ENCODE measurements around the gene SERPINH1.
A peak's percentile ranks its signal among the peaks of the same experiment; 100 is the strongest.

The SERPINH1 gene

DNA sequence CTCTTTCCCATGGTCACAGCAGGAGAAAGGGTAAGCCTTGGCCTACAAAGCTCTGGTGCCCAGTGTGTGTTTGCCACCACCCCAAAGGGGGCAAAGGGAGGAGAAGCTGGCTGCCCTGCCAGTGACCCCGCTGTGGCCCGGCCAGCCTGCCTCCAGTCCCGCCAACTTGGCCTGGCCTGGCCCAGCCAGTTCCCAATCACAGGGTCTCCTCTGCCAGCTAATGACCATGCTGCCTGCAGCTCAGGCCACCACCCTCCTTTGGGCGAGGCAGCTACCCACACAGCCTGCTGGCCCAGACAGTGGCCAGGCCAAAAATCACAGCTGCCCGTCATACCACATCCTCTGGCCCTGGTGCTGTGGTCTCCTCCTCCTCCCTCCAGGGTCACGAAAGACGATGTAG, 41.4 kb upstream of the SERPINH1 start:
- no peak for DNase-seq (ENCODE audit: extremely low read depth, low read depth)
- no peak for TF ChIP-seq CTCF (IDR thresholded peaks at IDR 0.05; ENCODE audit: low read depth, low read length)

- no peak for DNase-seq (ENCODE audit: extremely low read depth, low read depth)
- no peak for TF ChIP-seq CTCF (IDR thresholded peaks at IDR 0.05; ENCODE audit: low read depth, low read length)
Measured at GRCh38 chr11:75522286-75523044, 39.6 kb upstream of the SERPINH1 start.

GRCh38 chr11:75523189-75523588, 38.9 kb upstream of the SERPINH1 start:
- DNase-seq (ENCODE audit: extremely low read depth, low read depth), result no peak
- no peak for TF ChIP-seq CTCF (IDR thresholded peaks at IDR 0.05; ENCODE audit: low read depth, low read length)

DNA sequence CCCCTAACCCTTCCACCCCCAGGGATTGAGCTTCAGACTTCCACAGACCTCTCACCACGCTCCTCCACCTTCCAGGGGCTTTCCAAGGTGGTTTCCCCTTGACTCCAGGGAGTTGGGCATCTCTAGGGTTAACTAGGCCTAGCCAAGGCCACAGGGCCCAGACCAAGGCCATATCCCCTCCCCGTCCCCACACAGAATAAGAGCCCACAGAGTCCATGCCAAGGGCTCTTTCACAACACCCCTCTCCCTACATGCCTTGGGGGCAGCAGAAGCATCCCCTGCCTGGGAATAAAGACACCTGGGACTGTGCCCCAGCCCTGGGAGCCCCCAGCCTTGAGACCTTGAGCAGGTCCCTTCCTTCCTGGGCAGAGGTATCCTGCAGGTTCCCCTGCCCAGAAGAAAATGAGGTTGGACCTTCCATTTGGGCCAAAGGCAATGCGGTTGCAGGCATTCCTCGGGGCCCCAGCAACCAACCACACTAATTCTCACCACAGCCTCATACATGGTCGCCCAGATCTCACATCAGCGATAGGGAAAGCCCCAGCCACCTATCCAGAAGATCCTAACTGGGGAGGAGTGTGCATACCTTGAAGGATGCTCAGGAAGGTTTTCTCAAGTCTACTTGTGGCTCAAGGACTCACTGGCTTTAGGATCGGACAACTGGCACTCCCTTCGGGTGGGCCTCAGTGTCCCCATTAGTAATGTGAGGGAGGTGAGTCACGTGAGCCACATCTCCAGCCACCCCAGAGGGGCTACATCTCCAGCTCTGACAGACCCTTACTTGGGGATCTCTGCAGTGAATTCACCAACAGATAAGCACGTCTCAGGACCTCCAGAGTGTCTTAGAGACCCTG, 38.0 kb upstream of the SERPINH1 start:
- no peak for DNase-seq (ENCODE audit: extremely low read depth, low read depth)
- TF ChIP-seq CTCF (IDR thresholded peaks at IDR 0.05; ENCODE audit: low read depth, low read length), result no peak

DNA sequence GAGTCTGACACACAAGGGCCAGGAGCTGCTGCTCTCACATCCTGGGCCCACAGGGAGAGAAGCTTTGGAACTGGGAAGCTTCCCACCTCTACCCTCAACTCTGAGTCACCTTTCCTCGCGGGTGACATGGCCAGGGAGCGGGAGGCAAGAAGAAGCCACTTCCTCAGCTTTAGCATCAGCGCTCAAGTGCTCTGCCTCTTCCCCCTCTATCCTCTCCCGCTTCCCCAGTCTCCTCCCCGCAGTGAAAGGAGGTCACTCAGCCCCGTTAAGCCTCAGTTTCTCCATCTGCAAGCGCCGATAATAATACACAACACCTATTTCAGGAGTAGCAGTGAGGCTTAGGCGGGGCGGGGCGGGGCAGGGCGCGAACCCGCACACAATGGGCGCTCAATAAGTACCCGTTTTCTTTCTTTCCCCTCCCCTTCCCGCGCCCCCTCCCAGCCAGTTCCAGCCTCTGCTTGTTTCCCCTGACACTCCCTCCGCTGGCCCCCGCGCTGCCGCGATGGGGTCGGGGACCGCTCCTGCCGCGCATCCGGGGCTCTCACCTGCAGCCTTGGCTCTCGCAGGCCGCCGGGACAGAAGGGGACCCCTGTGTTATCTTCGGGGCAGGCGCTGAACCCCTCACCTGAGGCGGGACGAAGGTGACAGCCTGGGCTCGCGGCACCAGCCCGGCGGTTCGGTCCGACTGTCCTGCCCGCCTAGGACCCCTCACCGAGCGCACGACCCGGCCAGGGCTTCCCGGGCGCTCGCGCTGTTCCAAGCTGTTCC, 37.2 kb upstream of the SERPINH1 start:
- TF ChIP-seq CTCF (IDR thresholded peaks at IDR 0.05; ENCODE audit: low read depth, low read length), result no peak
- DNase-seq (ENCODE audit: extremely low read depth, low read depth), result no peak

- DNase-seq (ENCODE audit: extremely low read depth, low read depth), result peak; percentile 35
- peak; percentile 29 for TF ChIP-seq CTCF (IDR thresholded peaks at IDR 0.05; ENCODE audit: low read depth, low read length)
Measured at GRCh38 chr11:75525433-75526191, 36.4 kb upstream of the SERPINH1 start, which contains the start of gene GDPD5. TSS of gene GDPD5 (minus strand) at chr11:75525941. CDS start at chr11:75477735, 48,206 bp downstream.

Measured in AG09319 (cell line).